Endothelial cell of umbilical vein (primary cell): ENCODE data around the gene RAB25. TPM values are rescaled to one million over a fixed set of nuclear protein-coding genes. Genes with fewer than 3 reads are reported as not detected.

Experiments
- BruUV-seq: library from RNA; stranded (reverse); fragments of 400-500 nt; replicated peaks from 2 replicates; lab custom pipeline; 2021; lab: Mats Ljungman, UMichigan
- CTCF ChIA-PET: fragments of 300-600, 350-600 bp; sonication (Branson Sonifier 250); formaldehyde crosslinking; loops from one replicate; lab custom pipeline; 2021; ENCODE audit warnings: antibody characterized with exemption, inconsistent platforms; lab: Charles Lee
- POLR2A ChIA-PET: fragments of 300-600, 350-600 bp; sonication (Branson Sonifier 250); formaldehyde crosslinking; loops from one replicate; lab custom pipeline; 2021; ENCODE audit warnings: antibody characterized with exemption, inconsistent platforms; lab: Charles Lee
- DNase-seq: peaks from one replicate; pipeline ENCODE4 v3.0.0-alpha.2; 2011; ENCODE audit warnings: low read depth, low spot score
- FAIRE-seq: peaks from 2 replicates; lab custom pipeline; 2011; peaks lifted over from hg19 to GRCh38; lab: Jason Lieb, UNC
- H2AFZ ChIP-seq: 2 replicates; pipeline ENCODE4 v1.6.0; 2012; ENCODE audit warnings: low read depth, low read length, control low read depth, inconsistent platforms
- H3K27ac ChIP-seq: 2 replicates; pipeline ENCODE4 v1.5.1; 2011; ENCODE audit warnings: low read depth, mild to moderate bottlenecking, control low read depth, low read length, moderate library complexity; ENCODE audit not compliant: insufficient read depth
- H3K27me3 ChIP-seq, 2 experiments: 2 replicates each; pipeline versions ENCODE4 v1.6.0 to v1.6.1; 2011; ENCODE audit warnings: low read length in 2 of 2, mixed read lengths in 1 of 2; ENCODE audit not compliant: control insufficient read depth in 2 of 2, insufficient read depth in 2 of 2
- H3K36me3 ChIP-seq, 2 experiments: 2 replicates in 1 of 2; 3 replicates in 1 of 2; pipeline ENCODE4 v1.5.1; 2011; ENCODE audit warnings: low read length in 2 of 2, mild to moderate bottlenecking in 1 of 2, moderate library complexity in 1 of 2; ENCODE audit not compliant: control insufficient read depth in 2 of 2, insufficient read depth in 2 of 2; ENCODE audit errors: extremely low read depth in 1 of 2
- H3K4me1 ChIP-seq: 3 replicates; pipeline ENCODE4 v1.5.1; 2011; ENCODE audit warnings: mild to moderate bottlenecking, low read length; ENCODE audit not compliant: control insufficient read depth, insufficient read depth; ENCODE audit errors: extremely low read depth
- H3K4me2 ChIP-seq: 2 replicates; pipeline ENCODE4 v1.6.1; 2011; ENCODE audit warnings: low read length, control low read depth, mixed read lengths; ENCODE audit not compliant: insufficient read depth
- H3K4me3 ChIP-seq, 3 experiments: fragments of 200-600 bp in 1 of 3; sonication (generic), shearing (Covaris generic) in 1 of 3; replicated peaks in 1 of 3; 2 replicates each; pipeline ENCODE4 v1.5.1; 2011 to 2016; ENCODE audit warnings: control low read depth in 3 of 3, low read length in 3 of 3, mild to moderate bottlenecking in 2 of 3, inconsistent platforms in 1 of 3, low read depth in 1 of 3, moderate library complexity in 1 of 3; ENCODE audit not compliant: insufficient read depth in 1 of 3
- H3K79me2 ChIP-seq: 2 replicates; pipeline ENCODE4 v1.6.0; 2012; ENCODE audit warnings: low read length, inconsistent platforms; ENCODE audit not compliant: control insufficient read depth, insufficient read depth
- H3K9ac ChIP-seq: replicated peaks from 2 replicates; pipeline ENCODE3; 2011; ENCODE audit warnings: low read length, control low read depth; ENCODE audit not compliant: insufficient read depth; ENCODE audit errors: extremely low read depth
- H3K9me1 ChIP-seq: replicated peaks from 3 replicates; pipeline ENCODE4 v1.6.0; 2011; ENCODE audit warnings: mild to moderate bottlenecking, low read length; ENCODE audit not compliant: control insufficient read depth, insufficient read depth; ENCODE audit errors: extremely low read depth
- H3K9me3 ChIP-seq: replicated peaks from 2 replicates; pipeline ENCODE4 v1.5.1; 2012; ENCODE audit warnings: low read length, inconsistent platforms; ENCODE audit not compliant: control insufficient read depth, insufficient read depth
- H4K20me1 ChIP-seq: replicated peaks from 2 replicates; pipeline ENCODE3; 2011; ENCODE audit warnings: mild to moderate bottlenecking, low read length; ENCODE audit not compliant: control insufficient read depth, insufficient read depth; ENCODE audit errors: extremely low read depth
- CTCF ChIP-seq, 2 donors: IDR thresholded peaks; 1 replicate in 1 of 2; 2 replicates in 1 of 2; pipeline ENCODE4 v1.5.1; 2011; ENCODE audit warnings: low read length in 2 of 2, mild to moderate bottlenecking in 2 of 2, moderate library complexity in 2 of 2, control low read depth in 1 of 2, inconsistent platforms in 1 of 2, low read depth in 1 of 2; ENCODE audit not compliant: insufficient read depth in 1 of 2; ENCODE audit errors: extremely low read depth in 1 of 2
- EZH2 ChIP-seq: IDR thresholded peaks from 2 replicates; pipeline ENCODE4 v1.6.1; 2012; ENCODE audit warnings: borderline replicate concordance, low read depth, mild to moderate bottlenecking, moderate library complexity, low read length, inconsistent platforms; ENCODE audit not compliant: severe bottlenecking
- FOS ChIP-seq: IDR thresholded peaks from 2 replicates; pipeline ENCODE4 v1.6.1; 2011; ENCODE audit warnings: mild to moderate bottlenecking, low read length, moderate library complexity, borderline replicate concordance; ENCODE audit not compliant: insufficient read depth
- GATA2 ChIP-seq: IDR thresholded peaks from 2 replicates; pipeline ENCODE4 v1.7.0; 2011; ENCODE audit warnings: low read depth, mild to moderate bottlenecking, moderate library complexity, mixed read lengths, low read length; ENCODE audit not compliant: insufficient read length, insufficient read depth
- JUN ChIP-seq: IDR thresholded peaks from 2 replicates; pipeline ENCODE4 v1.6.1; 2011; ENCODE audit warnings: borderline replicate concordance, low read depth; ENCODE audit not compliant: insufficient read length, insufficient read depth
- MYC ChIP-seq: IDR thresholded peaks from one replicate; pipeline ENCODE4 v1.6.1; 2011; ENCODE audit warnings: mild to moderate bottlenecking, low read depth, low read length
- POLR2A ChIP-seq: IDR thresholded peaks from 2 replicates; pipeline ENCODE4 v1.6.1; 2012; ENCODE audit warnings: low read depth, mild to moderate bottlenecking, control low read depth, low read length
- POLR2AphosphoS5 ChIP-seq: IDR thresholded peaks from 2 replicates; pipeline ENCODE4 v1.6.1; 2012; ENCODE audit warnings: low read depth, mild to moderate bottlenecking, control low read depth, low read length, moderate library complexity; ENCODE audit not compliant: insufficient read depth
- dilution Hi-C: fragments of 300-500 bp; cut with MboI; formaldehyde crosslinking; loops from one replicate; pipeline ENCODE4 v1.15.0; 2019; ENCODE audit warnings: low sequenced_read_pairs; ENCODE audit not compliant: extremely low pct_ligation_motif_present
- intact Hi-C: fragments of 100-400 bp; cut with micrococcal nuclease; formaldehyde crosslinking; loops from one replicate; pipeline ENCODE4 v1.10.0; 2022
- polyA plus RNA-seq, 4 experiments: library from polyadenylated mRNA; depleted of rRNA in 3 of 4; stranded (reverse) in 3 of 4; unstranded in 1 of 4; fragments of >200 nt; gene quantifications; 2 replicates each; pipeline versions ENCODE4 v1.2.1 to v1.2.3, GENCODE V29; 2011 to 2012; ENCODE audit warnings: missing spikeins in 1 of 4
- total RNA-seq: library from RNA; stranded (reverse); gene quantifications from 2 replicates; pipeline ENCODE4 v1.2.3, GENCODE V29; 2021
- TF ChIP-seq, protein P1 (sequence below): IDR thresholded peaks from 2 replicates; pipeline ENCODE4 v1.6.1; 2011; ENCODE audit not compliant: insufficient read depth, insufficient read length

The RAB25 gene
- total and polyA plus RNA-seq, 2 donors (not counting 3 experiments of a cell fraction or from before 2014, with no cell fraction given) = not detected

- CTCF ChIA-PET = interaction anchor here (1.8 kb wide), 1 partner anchor 17 kb away, joined by 6 read pairs; no protein-coding TSS in a partner anchor
- POLR2A ChIA-PET = no interaction called here
- BruUV-seq = no TSS peak
- DNase-seq = no peak
- no peak overlapping the region for H3K27ac ChIP-seq
- no peak overlapping the region for H3K9ac ChIP-seq
- peaks cover 4 to 23% of the 10 kb centered on the region in 2 experiments for H3K36me3 ChIP-seq
- no peak overlapping the region for H2AFZ ChIP-seq
- no peaks in the 10 kb centered on the region for H3K9me1 ChIP-seq
- no peaks in the 10 kb centered on the region for H3K9me3 ChIP-seq
- no peak overlapping the region for H3K4me2 ChIP-seq
- intact Hi-C loops = no loop called here
- H3K4me1 ChIP-seq = peaks cover 4% of the 10 kb centered on the region
- dilution Hi-C loops = no loop called here
- TF ChIP-seq EZH2 (no peak), GATA2 (no peak), MYC (no peak), CTCF (IDR thresholded peaks at IDR 0.05; ENCODE audit: extremely low read depth in 1 of 2, insufficient read depth in 1 of 2, low read depth in 1 of 2, low read length in 2 of 2) (no peak), POLR2A (no peak), JUN (no peak), FOS (no peak), POLR2AphosphoS5 (no peak)
- TF ChIP-seq, protein P1, sequence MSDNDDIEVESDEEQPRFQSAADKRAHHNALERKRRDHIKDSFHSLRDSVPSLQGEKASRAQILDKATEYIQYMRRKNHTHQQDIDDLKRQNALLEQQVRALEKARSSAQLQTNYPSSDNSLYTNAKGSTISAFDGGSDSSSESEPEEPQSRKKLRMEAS = no peak
- H3K4me3 ChIP-seq = no peak overlapping the region
- no peak for FAIRE-seq
- no peaks in the 10 kb centered on the region for H4K20me1 ChIP-seq
- H3K79me2 ChIP-seq = no peaks in the 10 kb centered on the region
- H3K27me3 ChIP-seq = no peaks in the 10 kb centered on the region
Measured at GRCh38 chr1:156042828-156043227, 18.1 kb upstream of the RAB25 start.
